Natural killer cell (primary cell): ENCODE data around the gene PDCD1LG2. TPM values are rescaled to one million over a fixed set of nuclear protein-coding genes. Genes with fewer than 3 reads are reported as not detected.
"Not testable (repeated sequence)": the region's sequence is repeated elsewhere in the genome, so short reads cannot be mapped to it uniquely, and the experiment has no call there.

ENCODE experiments used
- ATAC-seq, 3 donors: fragments of 150-1000 bp in 2 of 3; fragments of 200-7000 bp in 1 of 3; cut with Tn5 transposase; 1 replicate in 1 of 3; 2 replicates in 2 of 3; pipeline ENCODE4 v1.10.0; 2021; ENCODE audit warnings: mild to moderate bottlenecking in 2 of 3, moderate library complexity in 2 of 3
- DNase-seq, 2 donors: peaks; one replicate each; pipeline versions ENCODE4 v3.0.0 to v3.0.0-alpha.2; 2013 to 2021; ENCODE audit warnings: mixed read lengths in 1 of 2
- H3K27ac ChIP-seq: one replicate; pipeline ENCODE4 v1.5.1; 2013; ENCODE audit warnings: mild to moderate bottlenecking, low read length
- H3K27me3 ChIP-seq: one replicate; pipeline ENCODE4 v1.6.1; 2013; ENCODE audit warnings: low read length; ENCODE audit not compliant: control insufficient read depth, insufficient read depth
- H3K36me3 ChIP-seq: one replicate; pipeline ENCODE4 v1.6.1; 2013; ENCODE audit warnings: low read length; ENCODE audit not compliant: control insufficient read depth, insufficient read depth
- H3K4me1 ChIP-seq: one replicate; pipeline ENCODE4 v1.6.1; 2013; ENCODE audit warnings: low read length; ENCODE audit not compliant: control insufficient read depth, insufficient read depth
- H3K4me3 ChIP-seq: one replicate; pipeline ENCODE4 v1.5.1; 2013; ENCODE audit warnings: low read length
- H3K9me3 ChIP-seq: one replicate; pipeline ENCODE4 v1.6.1; 2013; ENCODE audit warnings: low read length; ENCODE audit not compliant: control insufficient read depth, insufficient read depth
- H3K27ac Mint-ChIP-seq, 2 donors: one replicate each; pipeline ENCODE4 v1.8.0; 2022; ENCODE audit warnings: mild to moderate bottlenecking in 2 of 2, mixed read lengths in 2 of 2, moderate library complexity in 1 of 2
- H3K27me3 Mint-ChIP-seq, 2 donors: one replicate each; pipeline ENCODE4 v1.8.0; 2022; ENCODE audit warnings: low read depth in 2 of 2, mixed read lengths in 2 of 2
- H3K36me3 Mint-ChIP-seq: one replicate; pipeline ENCODE4 v1.8.0; 2022; ENCODE audit warnings: mixed read lengths
- H3K4me1 Mint-ChIP-seq, 2 donors: one replicate each; pipeline ENCODE4 v1.8.0; 2022; ENCODE audit warnings: mixed read lengths in 2 of 2
- H3K4me3 Mint-ChIP-seq: one replicate; pipeline ENCODE4 v1.8.0; 2022; ENCODE audit warnings: mild to moderate bottlenecking, moderate library complexity, mixed read lengths
- H3K9me3 Mint-ChIP-seq, 2 donors: one replicate each; pipeline ENCODE4 v1.8.0; 2022; ENCODE audit warnings: mixed read lengths in 2 of 2
- WGBS: methylation state at CpG from one replicate; pipeline ENCODE4 v1.1.7; 2013; ENCODE audit warnings: missing lambda C conversion rate; ENCODE audit not compliant: insufficient coverage; 5-methylcytosine and 5-hydroxymethylcytosine counted together
- intact Hi-C: fragments of 100-400 bp; cut with micrococcal nuclease; formaldehyde crosslinking; loops from one replicate; pipeline ENCODE4 v1.14.2; 2022
- total RNA-seq, 4 donors: library from RNA; stranded (reverse); fragments of 120-200 nt in 1 of 4; gene quantifications; one replicate each; pipeline versions ENCODE4 v1.2.3 to v1.2.4, GENCODE V29; 2013 to 2022
- TF ChIP-seq, protein P1 (sequence below): fragments of 200-600 bp; IDR thresholded peaks from one replicate; pipeline ENCODE4 v1.8.0; 2022; ENCODE audit warnings: antibody characterized with exemption

PDCD1LG2 gene
- total RNA-seq, 3 donors from 2014 or later (not counting 1 experiment from before 2014, with no cell fraction given): 0.14 to 1.2 (median 0.16) TPM

DNA sequence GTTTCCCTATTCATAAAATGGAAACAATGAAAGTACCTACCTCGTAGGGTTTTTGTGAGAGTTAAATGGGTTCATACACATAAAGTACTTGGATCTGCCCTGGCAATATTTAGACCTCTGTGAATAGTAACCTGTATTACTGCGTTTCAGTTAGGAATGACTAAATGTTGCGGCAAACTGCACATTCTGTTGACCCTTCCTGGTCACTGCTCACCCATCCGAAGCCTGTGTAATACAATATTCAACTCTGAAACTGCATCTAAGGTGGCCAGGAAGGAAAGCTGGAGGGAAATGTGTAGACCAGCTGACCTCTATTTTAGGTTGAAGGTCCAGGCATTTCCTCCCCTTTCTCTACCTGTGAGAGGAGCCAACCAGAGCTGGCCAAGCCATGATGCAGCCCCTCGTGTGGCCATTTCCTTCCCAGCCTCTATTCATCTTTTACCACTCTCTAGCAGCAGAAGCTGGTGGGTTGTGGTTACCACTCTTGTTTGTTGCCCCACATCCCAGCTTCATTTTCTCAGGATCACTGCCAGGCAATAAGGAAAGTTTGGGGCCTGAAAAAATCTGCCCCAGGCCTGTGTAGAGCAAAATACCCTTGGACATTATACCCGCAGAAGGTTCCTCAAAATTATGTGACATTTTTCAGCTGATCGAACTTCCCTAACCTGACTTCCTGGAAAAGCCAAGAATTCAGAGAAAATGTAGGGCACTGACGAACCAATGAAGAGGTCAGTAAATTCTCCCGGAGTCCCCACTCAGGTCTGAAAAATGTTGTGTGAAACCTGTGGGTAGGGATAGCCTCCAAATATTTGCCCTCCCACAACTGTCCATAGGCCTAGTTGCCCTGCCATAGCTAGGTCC is 20.5 kb upstream of the PDCD1LG2 start:
- Mint-ChIP-seq H3K9me3 (no peaks in the 10 kb centered on the region), H3K4me3 (no peak overlapping the region), H3K27ac (no peak overlapping the region), H3K36me3 (no peaks in the 10 kb centered on the region), H3K4me1 (peaks cover 0 to 11% of the 10 kb centered on the region in 2 donors), H3K27me3 (no peaks in the 10 kb centered on the region)
- H3K4me1 ChIP-seq: peaks cover 4% of the 10 kb centered on the region
- no peaks in the 10 kb centered on the region for H3K9me3 ChIP-seq
- WGBS: 82% methylated on average over 9 of the region's 9 CpGs
- DNase-seq (no peak), ATAC-seq (no peak)
- intact Hi-C loops: no loop called here
- H3K27me3 ChIP-seq: no peaks in the 10 kb centered on the region
- H3K4me3 ChIP-seq: no peak overlapping the region
- TF ChIP-seq, protein P1, sequence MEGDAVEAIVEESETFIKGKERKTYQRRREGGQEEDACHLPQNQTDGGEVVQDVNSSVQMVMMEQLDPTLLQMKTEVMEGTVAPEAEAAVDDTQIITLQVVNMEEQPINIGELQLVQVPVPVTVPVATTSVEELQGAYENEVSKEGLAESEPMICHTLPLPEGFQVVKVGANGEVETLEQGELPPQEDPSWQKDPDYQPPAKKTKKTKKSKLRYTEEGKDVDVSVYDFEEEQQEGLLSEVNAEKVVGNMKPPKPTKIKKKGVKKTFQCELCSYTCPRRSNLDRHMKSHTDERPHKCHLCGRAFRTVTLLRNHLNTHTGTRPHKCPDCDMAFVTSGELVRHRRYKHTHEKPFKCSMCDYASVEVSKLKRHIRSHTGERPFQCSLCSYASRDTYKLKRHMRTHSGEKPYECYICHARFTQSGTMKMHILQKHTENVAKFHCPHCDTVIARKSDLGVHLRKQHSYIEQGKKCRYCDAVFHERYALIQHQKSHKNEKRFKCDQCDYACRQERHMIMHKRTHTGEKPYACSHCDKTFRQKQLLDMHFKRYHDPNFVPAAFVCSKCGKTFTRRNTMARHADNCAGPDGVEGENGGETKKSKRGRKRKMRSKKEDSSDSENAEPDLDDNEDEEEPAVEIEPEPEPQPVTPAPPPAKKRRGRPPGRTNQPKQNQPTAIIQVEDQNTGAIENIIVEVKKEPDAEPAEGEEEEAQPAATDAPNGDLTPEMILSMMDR: no peak
- no peaks in the 10 kb centered on the region for H3K36me3 ChIP-seq
- no peak overlapping the region for H3K27ac ChIP-seq

DNA sequence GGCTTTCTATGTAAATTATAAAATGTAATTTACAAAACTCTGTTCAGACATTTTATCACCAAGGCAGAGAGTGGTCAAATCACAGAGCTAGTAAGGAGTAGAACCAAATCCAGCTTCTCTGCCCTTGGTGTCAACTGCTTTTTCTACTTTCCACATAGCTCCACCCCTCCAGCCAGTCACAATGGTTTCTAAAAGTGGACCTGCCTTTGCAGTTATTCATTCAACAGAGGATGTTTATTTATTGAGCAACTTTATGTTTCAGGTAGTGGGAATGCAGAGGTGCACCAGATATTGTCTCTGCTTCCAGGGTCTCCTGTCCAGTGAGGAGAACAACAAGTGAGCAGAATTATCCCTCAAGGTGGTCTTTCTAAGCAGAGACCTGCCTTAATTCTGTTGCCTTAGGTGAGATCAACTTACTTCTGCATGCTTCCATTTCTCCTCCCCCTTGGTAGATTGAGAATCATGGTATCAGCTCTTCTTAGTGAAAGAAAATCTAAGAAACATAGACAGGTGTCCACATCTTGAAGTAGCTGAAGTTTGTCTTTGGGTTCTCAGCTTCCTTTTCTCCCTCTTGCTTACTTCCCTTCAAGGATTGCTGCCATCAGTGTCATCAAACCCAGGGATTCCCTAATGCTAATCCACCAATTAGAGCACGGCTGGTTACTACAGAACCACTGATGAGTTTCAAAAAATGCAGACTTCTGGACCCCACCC is 17.2 kb upstream of the PDCD1LG2 start:
- no peak for ATAC-seq
- H3K4me1 Mint-ChIP-seq: peaks cover 0 to 11% of the 10 kb centered on the region in 2 donors
- no peak for DNase-seq
- Histone ChIP-seq H3K4me3 (no peak overlapping the region), H3K4me1 (peaks cover 4% of the 10 kb centered on the region), H3K27me3 (no peaks in the 10 kb centered on the region), H3K27ac (no peak overlapping the region), H3K36me3 (no peaks in the 10 kb centered on the region), H3K9me3 (no peaks in the 10 kb centered on the region)
- H3K4me3 Mint-ChIP-seq: no peak overlapping the region
- TF ChIP-seq, protein P1: no peak
- H3K36me3 Mint-ChIP-seq: no peaks in the 10 kb centered on the region
- no peaks in the 10 kb centered on the region for H3K9me3 Mint-ChIP-seq
- intact Hi-C loops: no loop called here
- no peaks in the 10 kb centered on the region for H3K27me3 Mint-ChIP-seq
- H3K27ac Mint-ChIP-seq: peak overlapping the region in 1 of 2 donors; percentile 19
- WGBS: 83% methylated on average over 1 of the region's 1 CpG

DNA sequence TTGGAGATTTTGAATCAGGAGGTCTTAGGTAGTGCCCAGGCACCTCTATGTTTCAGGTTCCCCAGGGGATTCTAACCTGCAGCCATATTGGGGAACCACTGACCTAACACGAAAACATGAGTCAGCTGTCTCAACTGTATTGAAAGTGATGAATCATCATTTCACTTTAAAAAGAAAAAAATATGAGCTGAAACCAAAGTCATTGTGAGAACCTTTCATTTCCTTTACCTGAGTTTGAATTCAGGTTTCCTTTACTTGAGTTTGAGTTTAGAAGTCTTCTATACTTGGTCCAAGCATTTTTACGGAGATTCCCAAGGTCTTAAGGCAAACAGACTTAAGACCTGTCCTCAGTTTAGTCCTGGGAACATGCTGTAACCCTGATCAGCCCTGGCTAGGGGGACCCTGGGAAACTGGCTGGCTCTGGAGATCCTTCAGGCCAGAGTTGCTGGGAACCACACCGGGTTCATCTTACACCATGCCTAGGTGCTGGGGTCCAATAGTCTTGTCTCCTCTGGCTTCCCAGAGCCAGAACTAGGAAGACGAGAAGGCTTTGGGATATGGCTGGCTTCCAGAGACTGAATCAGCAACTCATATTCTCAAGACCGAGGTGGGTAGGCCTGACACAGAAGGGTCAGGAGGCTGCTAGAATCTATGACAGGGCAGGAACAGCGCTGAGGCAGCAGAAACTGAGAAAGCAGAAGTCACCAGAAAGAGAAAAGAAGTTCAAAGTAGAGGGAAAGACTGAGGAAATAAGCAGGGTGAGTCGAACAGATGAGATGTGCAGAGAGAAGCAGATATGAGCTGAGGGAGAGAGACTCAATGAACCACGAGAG is 16.4 kb upstream of the PDCD1LG2 start:
- ATAC-seq (peak in 2 of 3 donors; percentile 47 to 71), DNase-seq (no peak)
- TF ChIP-seq, protein P1: no peak
- H3K4me1 Mint-ChIP-seq: peaks cover 0 to 11% of the 10 kb centered on the region in 2 donors
- Histone ChIP-seq H3K36me3 (no peaks in the 10 kb centered on the region), H3K27me3 (no peaks in the 10 kb centered on the region), H3K27ac (no peak overlapping the region), H3K4me3 (no peak overlapping the region), H3K4me1 (peaks cover 4% of the 10 kb centered on the region), H3K9me3 (no peaks in the 10 kb centered on the region)
- H3K4me3 Mint-ChIP-seq: no peak overlapping the region
- WGBS: 49% methylated on average over 8 of the region's 8 CpGs
- intact Hi-C loops: no loop called here
- no peaks in the 10 kb centered on the region for H3K9me3 Mint-ChIP-seq
- H3K36me3 Mint-ChIP-seq: no peaks in the 10 kb centered on the region
- peaks cover 0 to 2% of the 10 kb centered on the region in 2 donors for H3K27me3 Mint-ChIP-seq
- peak overlapping the region in 1 of 2 donors; percentile 19 for H3K27ac Mint-ChIP-seq

DNA sequence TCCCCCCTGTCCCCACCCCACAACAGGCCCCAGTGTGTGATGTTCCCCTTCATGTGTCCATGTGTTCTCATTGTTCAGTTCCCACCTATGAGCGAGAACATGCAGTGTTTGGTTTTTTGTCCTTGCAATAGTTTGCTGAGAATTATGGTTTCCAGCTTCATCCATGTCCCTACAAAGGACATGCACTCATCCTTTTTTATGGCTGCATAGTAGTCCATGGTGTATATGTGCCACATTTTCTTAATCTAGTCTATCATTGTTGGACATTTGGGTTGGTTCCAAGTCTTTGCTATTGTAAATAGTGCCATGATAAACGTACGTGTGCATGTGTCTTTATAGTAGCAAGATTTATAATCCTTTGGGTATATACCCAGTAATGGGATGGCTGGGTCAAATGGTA is 15.6 kb upstream of the PDCD1LG2 start:
- 89% methylated on average over 3 of the region's 3 CpGs for WGBS

More for the DNA sequence above, 15.6 kb upstream of the PDCD1LG2 start:
- H3K4me1 Mint-ChIP-seq: peaks cover 3 to 12% of the 10 kb centered on the region in 2 donors
- intact Hi-C loops, ATAC-seq, H3K4me3 Mint-ChIP-seq, H3K36me3 Mint-ChIP-seq, H3K4me1 ChIP-seq, H3K27me3 Mint-ChIP-seq, H3K9me3 Mint-ChIP-seq, H3K36me3 ChIP-seq, DNase-seq, H3K27me3 ChIP-seq, H3K9me3 ChIP-seq, H3K4me3 ChIP-seq, H3K27ac ChIP-seq, H3K27ac Mint-ChIP-seq: not testable (repeated sequence)
